CD14-positive monocyte (primary cell): ENCODE results near the gene BTN2A1. TPM values are rescaled to one million over a fixed set of nuclear protein-coding genes. Genes with fewer than 3 reads are reported as not detected.

Experiments used
- DNase-seq, 3 donors: peaks; one replicate each; pipeline ENCODE4 v3.0.0-alpha.2; 2011 to 2022
- H2AFZ ChIP-seq: 2 replicates; pipeline ENCODE4 v1.6.0; 2012; ENCODE audit warnings: mild to moderate bottlenecking, low read depth, low read length, inconsistent platforms; ENCODE audit not compliant: insufficient read depth, poor library complexity, severe bottlenecking
- H3K27ac ChIP-seq, 2 donors: 1 replicate in 1 of 2; 2 replicates in 1 of 2; pipeline ENCODE4 v1.5.1; 2012 to 2013; ENCODE audit warnings: low read length in 2 of 2, control low read depth in 1 of 2, inconsistent platforms in 1 of 2, low read depth in 1 of 2, mild to moderate bottlenecking in 1 of 2
- H3K27me3 ChIP-seq, 2 donors: one replicate each; pipeline versions ENCODE4 v1.6.0 to v1.6.1; 2011 to 2013; ENCODE audit warnings: low read length in 2 of 2; ENCODE audit not compliant: control insufficient read depth in 2 of 2, insufficient read depth in 2 of 2
- H3K36me3 ChIP-seq, 2 donors: replicated peaks in 1 of 2; 1 replicate in 1 of 2; 2 replicates in 1 of 2; pipeline versions ENCODE4 v1.5.1 to v1.6.1; 2012 to 2013; ENCODE audit warnings: low read length in 2 of 2, control low read depth in 1 of 2, inconsistent platforms in 1 of 2, mild to moderate bottlenecking in 1 of 2; ENCODE audit not compliant: insufficient read depth in 2 of 2, control insufficient read depth in 1 of 2
- H3K4me1 ChIP-seq, 2 donors: 1 replicate in 1 of 2; 2 replicates in 1 of 2; pipeline versions ENCODE4 v1.5.1 to v1.6.1; 2012 to 2013; ENCODE audit warnings: low read length in 2 of 2, control low read depth in 1 of 2, inconsistent platforms in 1 of 2, mild to moderate bottlenecking in 1 of 2, moderate library complexity in 1 of 2; ENCODE audit not compliant: insufficient read depth in 2 of 2, control insufficient read depth in 1 of 2
- H3K4me2 ChIP-seq: replicated peaks from 2 replicates; pipeline ENCODE3; 2012; ENCODE audit warnings: low read length, moderate library complexity, mild to moderate bottlenecking; ENCODE audit not compliant: poor library complexity, severe bottlenecking; ENCODE audit errors: extremely low read depth
- H3K4me3 ChIP-seq, 3 experiments: fragments of 200-600 bp in 1 of 3; sonication (generic) in 1 of 3; replicated peaks in 1 of 3; 1 replicate in 2 of 3; 2 replicates in 1 of 3; pipeline ENCODE4 v1.5.1; 2011 to 2013; ENCODE audit warnings: low read length in 3 of 3, mild to moderate bottlenecking in 3 of 3, control low read depth in 2 of 3, low read depth in 2 of 3, inconsistent platforms in 1 of 3, moderate library complexity in 1 of 3
- H3K79me2 ChIP-seq: 2 replicates; pipeline ENCODE4 v1.6.0; 2012; ENCODE audit warnings: mild to moderate bottlenecking, control low read depth, inconsistent platforms, low read length, moderate library complexity; ENCODE audit not compliant: insufficient read depth
- H3K9ac ChIP-seq: 2 replicates; pipeline ENCODE4 v1.6.0; 2017; ENCODE audit warnings: low read length, mild to moderate bottlenecking; ENCODE audit not compliant: insufficient read depth, poor library complexity, severe bottlenecking
- H3K9me3 ChIP-seq, 2 donors: replicated peaks in 1 of 2; 1 replicate in 1 of 2; 2 replicates in 1 of 2; pipeline versions ENCODE4 v1.5.1 to v1.6.1; 2012 to 2013; ENCODE audit warnings: low read length in 2 of 2, control low read depth in 1 of 2; ENCODE audit not compliant: control insufficient read depth in 1 of 2, insufficient read depth in 1 of 2
- H4K20me1 ChIP-seq: 2 replicates; pipeline ENCODE4 v1.6.0; 2012; ENCODE audit warnings: mild to moderate bottlenecking, low read length, control low read depth, moderate library complexity; ENCODE audit not compliant: insufficient read depth
- H3K27ac Mint-ChIP-seq, 7 donors: one replicate each; pipeline ENCODE4 v1.8.0; 2020; ENCODE audit warnings: mild to moderate bottlenecking in 7 of 7, mixed read lengths in 7 of 7, moderate library complexity in 6 of 7, inconsistent platforms in 2 of 7
- H3K27me3 Mint-ChIP-seq, 3 donors: one replicate each; pipeline ENCODE4 v1.8.0; 2021 to 2022; ENCODE audit warnings: low read depth in 3 of 3, mild to moderate bottlenecking in 3 of 3, mixed read lengths in 3 of 3, moderate library complexity in 3 of 3, inconsistent platforms in 1 of 3
- H3K36me3 Mint-ChIP-seq, 2 donors: one replicate each; pipeline ENCODE4 v1.8.0; 2020; ENCODE audit warnings: mixed read lengths in 2 of 2, inconsistent platforms in 1 of 2, mild to moderate bottlenecking in 1 of 2
- H3K4me1 Mint-ChIP-seq: one replicate; pipeline ENCODE4 v1.8.0; 2020; ENCODE audit warnings: mild to moderate bottlenecking, mixed read lengths
- H3K4me3 Mint-ChIP-seq, 2 donors: one replicate each; pipeline ENCODE4 v1.8.0; 2020; ENCODE audit warnings: mild to moderate bottlenecking in 2 of 2, mixed read lengths in 2 of 2, moderate library complexity in 1 of 2
- H3K9me3 Mint-ChIP-seq, 7 donors: one replicate each; pipeline ENCODE4 v1.8.0; 2020 to 2022; ENCODE audit warnings: mixed read lengths in 7 of 7, mild to moderate bottlenecking in 6 of 7, moderate library complexity in 6 of 7, inconsistent platforms in 2 of 7
- WGBS: methylation state at CpG from one replicate; pipeline ENCODE4 v1.1.5; 2013; ENCODE audit warnings: missing lambda C conversion rate; ENCODE audit not compliant: insufficient coverage; 5-methylcytosine and 5-hydroxymethylcytosine counted together
- intact Hi-C, 2 donors: fragments of 100-400 bp; cut with micrococcal nuclease; formaldehyde crosslinking; loops; one replicate each; pipeline versions ENCODE4 v1.15.0 to v1.15.1; 2023
- polyA plus RNA-seq, 3 donors: library from polyadenylated mRNA; depleted of rRNA in 1 of 3; unstranded in 2 of 3; stranded (reverse) in 1 of 3; fragments of 300-500 nt in 2 of 3; fragments of >200 nt in 1 of 3; fragmentation: Illumina TruSeq in 2 of 3; gene quantifications; 1 replicate in 2 of 3; 2 replicates in 1 of 3; pipeline ENCODE4 v1.2.3, GENCODE V29; 2012 to 2021
- TF ChIP-seq, protein P1 (sequence below): fragments of 200-600 bp; IDR thresholded peaks from one replicate; pipeline ENCODE4 v1.8.0; 2022; ENCODE audit warnings: antibody characterized with exemption, mild to moderate bottlenecking

The BTN2A1 gene
- polyA plus RNA-seq, 3 donors: 4.3 to 66.4 (median 10.8) TPM

DNA sequence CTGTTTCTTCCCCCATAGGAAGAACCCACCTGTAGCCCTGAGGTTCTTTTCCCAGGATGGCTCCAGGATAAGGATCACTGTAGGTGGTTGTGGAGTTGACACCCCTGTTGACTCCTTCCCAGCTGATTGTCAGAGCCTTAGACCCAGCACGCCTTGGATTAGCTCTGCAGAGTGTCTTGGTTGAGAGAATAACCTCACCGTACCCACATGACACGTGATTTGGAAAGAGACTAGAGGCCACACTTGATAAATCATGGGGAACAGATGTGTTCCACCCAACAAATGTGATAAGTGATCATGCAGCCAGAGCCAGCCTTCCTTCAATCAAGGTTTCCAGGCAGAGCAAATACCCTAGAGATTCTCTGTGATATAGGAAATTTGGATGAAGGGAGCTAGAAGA lies 43.5 kb upstream of the BTN2A1 start:
- no peak overlapping the region for H3K9ac ChIP-seq
- no peak overlapping the region for H3K4me3 Mint-ChIP-seq
- TF ChIP-seq, protein P1, sequence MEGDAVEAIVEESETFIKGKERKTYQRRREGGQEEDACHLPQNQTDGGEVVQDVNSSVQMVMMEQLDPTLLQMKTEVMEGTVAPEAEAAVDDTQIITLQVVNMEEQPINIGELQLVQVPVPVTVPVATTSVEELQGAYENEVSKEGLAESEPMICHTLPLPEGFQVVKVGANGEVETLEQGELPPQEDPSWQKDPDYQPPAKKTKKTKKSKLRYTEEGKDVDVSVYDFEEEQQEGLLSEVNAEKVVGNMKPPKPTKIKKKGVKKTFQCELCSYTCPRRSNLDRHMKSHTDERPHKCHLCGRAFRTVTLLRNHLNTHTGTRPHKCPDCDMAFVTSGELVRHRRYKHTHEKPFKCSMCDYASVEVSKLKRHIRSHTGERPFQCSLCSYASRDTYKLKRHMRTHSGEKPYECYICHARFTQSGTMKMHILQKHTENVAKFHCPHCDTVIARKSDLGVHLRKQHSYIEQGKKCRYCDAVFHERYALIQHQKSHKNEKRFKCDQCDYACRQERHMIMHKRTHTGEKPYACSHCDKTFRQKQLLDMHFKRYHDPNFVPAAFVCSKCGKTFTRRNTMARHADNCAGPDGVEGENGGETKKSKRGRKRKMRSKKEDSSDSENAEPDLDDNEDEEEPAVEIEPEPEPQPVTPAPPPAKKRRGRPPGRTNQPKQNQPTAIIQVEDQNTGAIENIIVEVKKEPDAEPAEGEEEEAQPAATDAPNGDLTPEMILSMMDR: no peak
- peaks cover 46 to 51% of the 10 kb centered on the region in 2 donors for H3K36me3 ChIP-seq
- H3K4me3 ChIP-seq: no peak overlapping the region
- intact Hi-C loops: no loop called here
- WGBS: 80% methylated on average over 1 of the region's 3 CpGs
- H3K27me3 ChIP-seq: no peaks in the 10 kb centered on the region
- peaks cover 49 to 56% of the 10 kb centered on the region in 2 donors for H3K36me3 Mint-ChIP-seq
- no peak overlapping the region for H2AFZ ChIP-seq
- H3K4me1 Mint-ChIP-seq: no peaks in the 10 kb centered on the region
- H3K4me1 ChIP-seq: no peaks in the 10 kb centered on the region
- no peak overlapping the region for H3K27ac ChIP-seq
- H3K9me3 Mint-ChIP-seq: peaks cover 19 to 28% (median 23%) of the 10 kb centered on the region in 7 donors
- H3K27ac Mint-ChIP-seq: no peak overlapping the region
- H3K4me2 ChIP-seq: no peak overlapping the region
- peaks cover 0 to 3% (median 0%) of the 10 kb centered on the region in 3 donors for H3K27me3 Mint-ChIP-seq
- no peaks in the 10 kb centered on the region for H3K79me2 ChIP-seq
- peaks cover 19 to 21% of the 10 kb centered on the region in 2 donors for H3K9me3 ChIP-seq
- no peaks in the 10 kb centered on the region for H4K20me1 ChIP-seq
- no peak for DNase-seq

DNA sequence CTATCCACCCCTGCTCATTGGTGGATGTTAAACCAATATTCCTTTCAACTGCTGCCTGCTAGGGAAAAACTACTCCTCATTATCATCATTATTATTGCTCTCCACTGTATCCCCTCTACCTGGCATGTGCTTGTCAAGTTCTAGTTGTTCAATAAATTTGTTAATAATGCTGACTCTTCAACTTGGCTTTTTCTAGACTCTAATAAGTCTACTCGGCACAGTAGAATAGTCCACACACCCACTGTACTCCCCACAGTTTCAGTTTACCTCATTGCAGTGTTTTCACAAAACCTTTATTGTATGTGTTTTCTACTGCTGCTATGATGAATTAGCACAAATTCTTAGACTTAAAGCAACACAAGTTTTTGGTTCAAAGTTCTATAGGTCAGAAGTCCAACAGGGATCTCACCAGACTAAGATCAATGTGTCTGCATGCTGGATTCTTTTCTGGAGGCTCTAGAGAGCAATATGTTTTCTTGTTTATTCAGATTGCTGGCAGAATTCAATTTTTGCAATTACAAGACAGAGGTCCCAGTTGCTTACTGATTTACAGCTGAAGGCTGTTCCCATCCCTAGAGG lies 42.6 kb upstream of the BTN2A1 start:
- peaks cover 19 to 28% (median 23%) of the 10 kb centered on the region in 7 donors for H3K9me3 Mint-ChIP-seq
- H3K27ac Mint-ChIP-seq: no peak overlapping the region

More for the DNA sequence above, 42.6 kb upstream of the BTN2A1 start:
- no CpG with 5 or more reads among the region's 1 CpG for WGBS
- no peaks in the 10 kb centered on the region for H3K79me2 ChIP-seq
- peaks cover 38 to 43% of the 10 kb centered on the region in 2 donors for H3K36me3 ChIP-seq
- no peaks in the 10 kb centered on the region for H3K27me3 ChIP-seq
- H3K27ac ChIP-seq: no peak overlapping the region
- intact Hi-C loops: no loop called here
- H4K20me1 ChIP-seq: no peaks in the 10 kb centered on the region
- H3K27me3 Mint-ChIP-seq: peaks cover 0 to 3% (median 0%) of the 10 kb centered on the region in 3 donors
- H3K9me3 ChIP-seq: peaks cover 19 to 21% of the 10 kb centered on the region in 2 donors
- no peaks in the 10 kb centered on the region for H3K4me1 ChIP-seq
- no peak overlapping the region for H3K4me3 Mint-ChIP-seq
- H3K9ac ChIP-seq: no peak overlapping the region
- TF ChIP-seq, protein P1: no peak
- H3K4me1 Mint-ChIP-seq: no peaks in the 10 kb centered on the region
- no peak overlapping the region for H3K4me2 ChIP-seq
- no peak for DNase-seq
- no peak overlapping the region for H3K4me3 ChIP-seq
- H2AFZ ChIP-seq: no peak overlapping the region
- H3K36me3 Mint-ChIP-seq: peaks cover 40 to 47% of the 10 kb centered on the region in 2 donors
